SK-N-SH (cell line): Measurements from ENCODE around the gene KRTAP22-2.

Source experiments
- POLR2AphosphoS5 ChIP-seq: IDR thresholded peaks from 2 replicates; pipeline ENCODE4 v1.6.1; 2012; ENCODE audit warnings: low read depth, low read length
- TF ChIP-seq, protein P1 (sequence below): fragments of 200-600 bp; sonication (generic); IDR thresholded peaks from 2 replicates; pipeline ENCODE4 v1.6.1; 2017; ENCODE audit warnings: antibody characterized with exemption, mild to moderate bottlenecking, moderate library complexity

DNA sequence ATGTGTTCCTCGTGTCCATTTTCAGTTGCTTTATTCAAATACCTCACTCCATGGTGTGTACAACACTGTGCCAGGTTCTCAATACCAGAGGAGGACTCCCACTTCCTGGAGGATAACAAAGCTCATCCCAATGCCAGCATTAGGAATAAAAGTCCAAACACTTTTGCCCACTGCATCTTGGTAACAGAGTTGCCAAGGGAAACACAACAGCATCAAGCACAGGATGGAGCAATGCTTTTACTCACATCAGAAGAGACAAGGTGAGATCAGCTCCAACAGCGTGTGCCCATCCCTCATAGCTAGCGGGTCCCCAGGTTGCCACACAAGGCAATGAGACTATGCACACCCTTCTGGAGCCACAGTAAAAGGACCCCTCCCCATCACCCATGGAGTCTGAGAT lies 33.2 kb upstream of the KRTAP22-2 start:
- TF ChIP-seq POLR2AphosphoS5: no peak
- TF ChIP-seq, protein P1, sequence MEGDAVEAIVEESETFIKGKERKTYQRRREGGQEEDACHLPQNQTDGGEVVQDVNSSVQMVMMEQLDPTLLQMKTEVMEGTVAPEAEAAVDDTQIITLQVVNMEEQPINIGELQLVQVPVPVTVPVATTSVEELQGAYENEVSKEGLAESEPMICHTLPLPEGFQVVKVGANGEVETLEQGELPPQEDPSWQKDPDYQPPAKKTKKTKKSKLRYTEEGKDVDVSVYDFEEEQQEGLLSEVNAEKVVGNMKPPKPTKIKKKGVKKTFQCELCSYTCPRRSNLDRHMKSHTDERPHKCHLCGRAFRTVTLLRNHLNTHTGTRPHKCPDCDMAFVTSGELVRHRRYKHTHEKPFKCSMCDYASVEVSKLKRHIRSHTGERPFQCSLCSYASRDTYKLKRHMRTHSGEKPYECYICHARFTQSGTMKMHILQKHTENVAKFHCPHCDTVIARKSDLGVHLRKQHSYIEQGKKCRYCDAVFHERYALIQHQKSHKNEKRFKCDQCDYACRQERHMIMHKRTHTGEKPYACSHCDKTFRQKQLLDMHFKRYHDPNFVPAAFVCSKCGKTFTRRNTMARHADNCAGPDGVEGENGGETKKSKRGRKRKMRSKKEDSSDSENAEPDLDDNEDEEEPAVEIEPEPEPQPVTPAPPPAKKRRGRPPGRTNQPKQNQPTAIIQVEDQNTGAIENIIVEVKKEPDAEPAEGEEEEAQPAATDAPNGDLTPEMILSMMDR: no peak
